ENCODE measurements around the gene ALKBH5. TPM values are rescaled to one million over a fixed set of nuclear protein-coding genes. Genes with fewer than 3 reads are reported as not detected.

ALKBH5 gene
- total and polyA plus RNA-seq, 10 of the 15 experiments (the other 5 are each of a cell fraction or from before 2014, with no cell fraction given) = 13.7 to 99.9 (median 52.4) TPM

- ChIA-PET SMC1A (ENCODE audit: uncharacterized antibody, unreplicated experiment) (no interaction called here), CTCF (interaction anchor here (1.1 to 1.7 kb wide), 2 partner anchors 10 to 15 kb away, joined by 3 to 8 read pairs; no protein-coding TSS in a partner anchor), RAD21 (ENCODE audit: unreplicated experiment) (interaction anchor here (1.4 kb wide), 1 partner anchor 28 kb away, joined by 3 read pairs; the partner anchor contains the start of gene ALKBH5), POLR2A (no interaction called here)
- DNase-seq (ENCODE audit: low read depth, low spot score) = no peak
- TF ChIP-seq GABPA (IDR thresholded peaks at IDR 0.05; ENCODE audit: low read depth) (no peak), SRF (IDR thresholded peaks at IDR 0.05; ENCODE audit: low read depth in 2 of 2, low read length in 2 of 2) (no peak), FOXK2 (IDR thresholded peaks at IDR 0.05) (no peak), RCOR1 (conservative IDR thresholded peaks at IDR 0.05; ENCODE audit: low read depth, low read length) (no peak), MTA2 (IDR thresholded peaks at IDR 0.05; ENCODE audit: low read depth) (no peak), ZBTB11 (CRISPR knock-in tag; IDR thresholded peaks at IDR 0.05) (no peak), TCF3 (IDR thresholded peaks at IDR 0.05; ENCODE audit: borderline replicate concordance, insufficient read depth, low read depth, low read length) (no peak), EGR1 (IDR thresholded peaks at IDR 0.05; ENCODE audit: borderline replicate concordance in 1 of 2, low read depth in 2 of 2, low read length in 2 of 2) (no peak), YY1 (IDR thresholded peaks at IDR 0.05; ENCODE audit: low read depth, low read length) (no peak), ZNF384 (IDR thresholded peaks at IDR 0.05; ENCODE audit: borderline replicate concordance, low read depth, low read length) (no peak), EZH2 (IDR thresholded peaks at IDR 0.05; ENCODE audit: borderline replicate concordance, control insufficient read depth, low read depth, low read length) (no peak), RB1 (IDR thresholded peaks at IDR 0.05; ENCODE audit: borderline replicate concordance) (no peak), NBN (IDR thresholded peaks at IDR 0.05) (no peak), MYB (IDR thresholded peaks at IDR 0.05; ENCODE audit: borderline replicate concordance, low read depth, low read length) (no peak), JUNB (IDR thresholded peaks at IDR 0.05) (no peak), PAX8 (IDR thresholded peaks at IDR 0.05) (no peak)
- no TSS peak for BruUV-seq (replicated peaks)
- H3K4me2 ChIP-seq (ENCODE audit: control insufficient read depth, insufficient read depth) = no peak overlapping the region
- no peak overlapping the region for H2AFZ ChIP-seq (ENCODE audit: control insufficient read depth, low read depth, low read length)
- FAIRE-seq = no peak
- 79% methylated on average over 13 of the region's 14 CpGs for WGBS (ENCODE audit: insufficient coverage, insufficient replicate concordance, low lambda C conversion rate, missing lambda C conversion rate)
- no peaks in the 10 kb centered on the region for H3K9me3 ChIP-seq (replicated peaks; ENCODE audit: control insufficient read depth, insufficient read depth, low read length)
- H3K36me3 ChIP-seq (ENCODE audit: control insufficient read depth in 2 of 2, insufficient read depth in 2 of 2, low read length in 1 of 2) = no peaks in the 10 kb centered on the region
- no peak overlapping the region for H3K27ac ChIP-seq (ENCODE audit: control insufficient read depth, insufficient read depth)
- in situ Hi-C loops (cut with MboI) = no loop called here
- no peaks in the 10 kb centered on the region for H3K79me2 ChIP-seq (ENCODE audit: control insufficient read depth, insufficient read depth, low read length)
- peaks cover 22% of the 10 kb centered on the region for H3K4me1 ChIP-seq (ENCODE audit: control insufficient read depth, insufficient read depth, low read length)
- H3K9ac ChIP-seq (ENCODE audit: control insufficient read depth, insufficient read depth, low read length) = no peak overlapping the region
- intact Hi-C loops (cut with micrococcal nuclease; ENCODE audit: unreplicated experiment) = no loop called here
- no peak for ATAC-seq
- H3K27me3 ChIP-seq (replicated peaks in 1 of 2; ENCODE audit: control insufficient read depth in 2 of 2, insufficient read depth in 2 of 2, low read length in 1 of 2) = no peaks in the 10 kb centered on the region
- H4K20me1 ChIP-seq (ENCODE audit: control insufficient read depth, insufficient read depth) = no peaks in the 10 kb centered on the region
- H3K4me3 ChIP-seq = no peak overlapping the region
Measured at GRCh38 chr17:18155179-18155578, 28.4 kb upstream of the ALKBH5 start.

Data from GM12878 (cell line).